H1 (cell line): Measurements from ENCODE around the gene POTEH.
"Not testable (repeated sequence)": the region's sequence is repeated elsewhere in the genome, so short reads cannot be mapped to it uniquely, and the experiment has no call there.

Experiments used
- CTCF ChIP-seq, 3 experiments: IDR thresholded peaks; 1 replicate in 2 of 3; 2 replicates in 1 of 3; pipeline versions ENCODE4 v1.5.1 to v1.6.1; 2011; ENCODE audit warnings: low read length in 3 of 3, mild to moderate bottlenecking in 3 of 3, inconsistent platforms in 2 of 3, low read depth in 1 of 3, moderate library complexity in 1 of 3; ENCODE audit not compliant: insufficient read depth in 1 of 3; ENCODE audit errors: control extremely low read depth in 1 of 3
- E2F6 ChIP-seq: IDR thresholded peaks from 2 replicates; pipeline ENCODE4 v1.6.1; 2012; ENCODE audit warnings: inconsistent platforms
- EGR1 ChIP-seq: IDR thresholded peaks from 2 replicates; pipeline ENCODE4 v1.6.1; 2011; ENCODE audit warnings: low read depth, low read length, borderline replicate concordance
- EZH2 ChIP-seq: fragments of 200-600 bp; sonication (generic); IDR thresholded peaks from 2 replicates; pipeline ENCODE4 v1.7.1; 2012; ENCODE audit warnings: low read depth, mild to moderate bottlenecking, moderate library complexity, low read length, inconsistent platforms; ENCODE audit not compliant: severe bottlenecking
- MAX ChIP-seq: IDR thresholded peaks from 2 replicates; pipeline ENCODE4 v1.6.1; 2012; ENCODE audit warnings: inconsistent platforms
- POLR2A ChIP-seq, 2 experiments: IDR thresholded peaks; 1 replicate in 1 of 2; 2 replicates in 1 of 2; pipeline ENCODE4 v1.6.1; 2011; ENCODE audit warnings: low read depth in 2 of 2, low read length in 2 of 2, mild to moderate bottlenecking in 2 of 2; ENCODE audit errors: control extremely low read depth in 1 of 2
- POLR2AphosphoS5 ChIP-seq: IDR thresholded peaks from 2 replicates; pipeline ENCODE4 v1.6.1; 2011; ENCODE audit warnings: low read depth, low read length
- RFX5 ChIP-seq: IDR thresholded peaks from 2 replicates; pipeline ENCODE4 v1.6.1; 2011; ENCODE audit warnings: low read depth, low read length, improper control_type of control experiment, borderline replicate concordance
- SIN3A ChIP-seq, 2 experiments: IDR thresholded peaks in 1 of 2; conservative IDR thresholded peaks in 1 of 2; 2 replicates each; pipeline ENCODE4 v1.6.1; 2011 to 2012; ENCODE audit warnings: low read length in 2 of 2, improper control_type of control experiment in 1 of 2, low read depth in 1 of 2, mild to moderate bottlenecking in 1 of 2
- SRF ChIP-seq: IDR thresholded peaks from 2 replicates; pipeline ENCODE4 v1.6.1; 2011; ENCODE audit warnings: mild to moderate bottlenecking, low read depth, low read length, moderate library complexity
- TAF1 ChIP-seq: IDR thresholded peaks from 2 replicates; pipeline ENCODE4 v1.6.1; 2011; ENCODE audit warnings: mild to moderate bottlenecking, low read depth, low read length
- TEAD4 ChIP-seq: IDR thresholded peaks from 2 replicates; pipeline ENCODE4 v1.6.1; 2012; ENCODE audit warnings: low read depth, low read length, inconsistent platforms, mixed read lengths

GRCh38 chr22:15760388-15761150 is 70.7 kb downstream of the POTEH start:
- not testable (repeated sequence) for TF ChIP-seq CTCF (IDR thresholded peaks at IDR 0.05; ENCODE audit: control extremely low read depth in 1 of 3, insufficient read depth in 1 of 3, low read depth in 1 of 3, low read length in 3 of 3); EZH2; MAX; TEAD4; POLR2A (IDR thresholded peaks at IDR 0.05; ENCODE audit: control extremely low read depth in 1 of 2, low read depth in 2 of 2, low read length in 2 of 2); E2F6; POLR2AphosphoS5; SIN3A (conservative IDR thresholded peaks at IDR 0.05 in 1 of 2, IDR thresholded peaks at IDR 0.05 in 1 of 2; ENCODE audit: low read depth in 1 of 2, low read length in 2 of 2); SRF; TAF1; EGR1; RFX5
